Measurements from ENCODE around the gene ENOSF1. TPM values are rescaled to one million over a fixed set of nuclear protein-coding genes. Genes with fewer than 3 reads are reported as not detected.
"Not testable (repeated sequence)": the region's sequence is repeated elsewhere in the genome, so short reads cannot be mapped to it uniquely, and the experiment has no call there.

ENOSF1 gene, protein sequence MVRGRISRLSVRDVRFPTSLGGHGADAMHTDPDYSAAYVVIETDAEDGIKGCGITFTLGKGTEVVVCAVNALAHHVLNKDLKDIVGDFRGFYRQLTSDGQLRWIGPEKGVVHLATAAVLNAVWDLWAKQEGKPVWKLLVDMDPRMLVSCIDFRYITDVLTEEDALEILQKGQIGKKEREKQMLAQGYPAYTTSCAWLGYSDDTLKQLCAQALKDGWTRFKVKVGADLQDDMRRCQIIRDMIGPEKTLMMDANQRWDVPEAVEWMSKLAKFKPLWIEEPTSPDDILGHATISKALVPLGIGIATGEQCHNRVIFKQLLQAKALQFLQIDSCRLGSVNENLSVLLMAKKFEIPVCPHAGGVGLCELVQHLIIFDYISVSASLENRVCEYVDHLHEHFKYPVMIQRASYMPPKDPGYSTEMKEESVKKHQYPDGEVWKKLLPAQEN
- total RNA-seq, result 10 to 100 TPM; 57.4 to 69.3 TPM
- 56.3 to 63.9 reads per million in 2 donors for total RNA-seq

DNA sequence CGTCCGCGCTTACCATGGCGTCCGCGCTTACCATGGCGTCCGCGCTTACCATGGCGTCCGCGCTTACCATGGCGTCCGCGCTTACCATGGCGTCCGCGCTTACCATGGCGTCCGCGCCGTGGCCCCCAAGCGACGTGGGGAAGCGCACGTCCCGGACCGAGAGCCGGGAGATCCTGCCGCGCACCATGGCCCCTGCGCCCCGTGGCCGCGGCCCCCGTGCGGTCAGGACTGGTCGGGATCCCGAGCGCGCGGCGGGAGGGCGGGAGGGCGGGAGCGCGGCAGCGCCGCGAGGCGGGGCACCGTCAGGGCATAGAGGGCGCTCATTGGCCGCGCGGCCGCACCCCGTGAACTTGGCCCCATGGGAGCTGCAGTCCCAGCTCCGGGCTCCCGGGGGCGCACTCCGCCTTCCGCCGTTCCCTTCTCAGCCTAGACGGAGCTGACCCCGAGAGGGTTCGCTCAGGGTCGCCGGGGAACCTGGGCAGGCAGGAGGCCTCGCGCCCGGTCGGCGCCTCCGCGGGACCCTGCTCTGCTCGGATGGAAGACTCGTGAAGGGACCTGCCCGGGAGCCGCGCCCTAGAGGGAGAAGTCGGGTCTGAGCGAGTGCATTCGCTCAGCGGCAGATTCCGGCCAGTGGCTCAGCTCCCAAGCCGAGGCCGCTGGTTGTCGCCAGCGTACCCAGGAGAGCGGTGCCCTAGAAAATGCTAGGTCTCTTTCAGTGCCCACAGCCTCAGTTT is at the start of gene ENOSF1:
Gene ENOSF1 (minus strand): TSS at position 230 of the 734 bp plus-strand sequence. CDS start 43 bp downstream, at position 187.
- ATAC-seq (peak; percentile 92), DNase-seq (peak; percentile 54 to 85 (median 63))
- H3K4me3 Mint-ChIP-seq, result peak within 1 kb of the TSS; percentile 97
- peak within 1 kb of the TSS; percentile 99 for H3K27ac Mint-ChIP-seq
- peaks cover 19% of the 10 kb centered on the region for H3K4me1 Mint-ChIP-seq
- H3K9me3 ChIP-seq (ENCODE audit: control insufficient read depth, low read length, poor library complexity, severe bottlenecking), result no peaks in the 10 kb centered on the region
- H3K36me3 Mint-ChIP-seq (ENCODE audit: low read depth), result peaks cover 9% of the 10 kb centered on the region
- H3K27me3 Mint-ChIP-seq, result no peaks in the 10 kb centered on the region

DNA sequence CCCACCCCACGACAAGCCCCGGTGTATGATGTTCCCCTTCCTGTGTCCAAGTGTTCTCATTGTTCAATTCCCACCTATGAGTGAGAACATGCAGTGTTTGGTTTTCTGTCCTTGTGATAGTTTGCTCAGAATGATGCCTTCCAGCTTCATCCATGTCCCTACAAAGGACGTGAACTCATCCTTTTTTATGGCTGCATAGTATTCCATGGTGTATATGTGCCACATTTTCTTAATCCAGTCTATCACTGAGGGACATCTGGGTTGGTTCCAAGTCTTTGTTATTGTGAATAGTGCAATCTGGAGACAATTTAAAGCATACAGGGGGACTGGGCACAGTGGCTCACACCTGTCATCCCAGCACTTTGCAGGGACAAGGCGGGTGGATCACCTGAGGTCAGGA is 47.4 kb upstream of the ENOSF1 start:
- DNase-seq; H3K9me3 ChIP-seq (ENCODE audit: control insufficient read depth, low read length, poor library complexity, severe bottlenecking); H3K36me3 Mint-ChIP-seq (ENCODE audit: low read depth); H3K4me3 Mint-ChIP-seq; H3K27ac Mint-ChIP-seq; H3K27me3 Mint-ChIP-seq; ATAC-seq: not testable (repeated sequence)
- peaks cover 12% of the 10 kb centered on the region for H3K4me1 Mint-ChIP-seq

DNA sequence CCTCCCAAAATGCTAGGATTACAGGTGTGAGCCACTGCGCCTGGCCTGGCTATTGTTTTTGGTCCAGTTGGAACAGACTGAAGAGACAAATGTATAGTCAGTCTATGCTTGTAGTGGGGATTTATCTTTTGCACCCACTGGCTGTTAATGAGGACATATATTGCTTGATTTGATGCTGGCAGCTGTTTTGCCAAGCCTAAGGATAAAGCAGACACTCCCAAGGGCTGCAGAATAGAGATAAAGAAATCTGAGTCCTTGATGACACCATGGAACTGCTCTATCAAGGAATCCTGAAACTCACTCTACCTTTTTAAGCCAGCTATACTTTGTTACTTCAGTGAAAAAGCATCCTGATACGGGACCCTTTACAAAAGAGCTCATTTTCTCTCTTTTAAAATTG is 43.1 kb upstream of the ENOSF1 start:
- no peaks in the 10 kb centered on the region for H3K27me3 Mint-ChIP-seq
- no peak overlapping the region for H3K4me3 Mint-ChIP-seq
- DNase-seq, result no peak
- no peak for ATAC-seq
- H3K36me3 Mint-ChIP-seq (ENCODE audit: low read depth), result peaks cover 1% of the 10 kb centered on the region
- no peak overlapping the region for H3K27ac Mint-ChIP-seq
- no peaks in the 10 kb centered on the region for H3K9me3 ChIP-seq (ENCODE audit: control insufficient read depth, low read length, poor library complexity, severe bottlenecking)
- H3K4me1 Mint-ChIP-seq, result peaks cover 4% of the 10 kb centered on the region

DNA sequence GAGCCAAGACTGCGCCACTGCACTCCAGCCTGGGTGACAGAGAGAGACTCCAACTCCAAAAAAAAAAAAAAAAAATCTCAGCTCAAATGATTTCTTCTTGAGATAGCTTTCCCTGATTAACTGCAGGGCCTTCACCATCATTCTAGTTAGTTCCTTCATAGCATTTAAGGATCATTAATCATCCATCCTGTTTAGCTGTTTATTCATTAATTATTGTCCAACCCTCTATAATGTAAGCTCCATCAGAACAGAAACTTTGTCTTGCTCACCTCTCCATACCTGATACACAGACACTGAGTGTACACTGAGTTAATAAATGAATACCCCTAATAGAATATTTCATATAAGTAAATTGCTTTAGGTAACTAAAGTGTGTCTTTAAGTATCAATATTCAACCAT is 42.2 kb upstream of the ENOSF1 start:
- no peak overlapping the region for H3K27ac Mint-ChIP-seq
- DNase-seq (no peak), ATAC-seq (no peak)
- no peak overlapping the region for H3K4me3 Mint-ChIP-seq
- no peaks in the 10 kb centered on the region for H3K9me3 ChIP-seq (ENCODE audit: control insufficient read depth, low read length, poor library complexity, severe bottlenecking)
- H3K4me1 Mint-ChIP-seq, result peaks cover 4% of the 10 kb centered on the region
- no peaks in the 10 kb centered on the region for H3K27me3 Mint-ChIP-seq
- H3K36me3 Mint-ChIP-seq (ENCODE audit: low read depth), result peaks cover 3% of the 10 kb centered on the region

DNA sequence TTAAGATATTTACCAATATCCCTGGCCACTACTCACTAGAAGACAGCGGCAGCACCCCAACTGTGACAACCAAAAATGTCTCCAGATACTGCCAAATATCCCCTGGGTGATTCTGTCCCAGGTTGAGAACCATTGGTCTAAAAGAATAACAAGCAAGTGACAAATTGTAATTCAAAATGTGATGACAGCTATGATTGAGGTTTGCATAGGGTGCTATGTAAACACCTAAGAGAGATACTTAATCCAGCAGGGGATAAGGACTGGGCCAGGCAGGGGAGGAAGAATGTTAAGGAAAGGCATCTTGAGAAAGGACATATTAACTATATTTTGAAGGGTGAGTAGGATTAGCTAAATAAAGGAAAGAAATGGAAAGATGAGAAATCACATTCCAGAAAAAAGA is 38.0 kb upstream of the ENOSF1 start:
- Mint-ChIP-seq H3K27me3 (no peaks in the 10 kb centered on the region), H3K27ac (no peak overlapping the region), H3K36me3 (ENCODE audit: low read depth) (peaks cover 5% of the 10 kb centered on the region), H3K4me3 (no peak overlapping the region), H3K4me1 (no peaks in the 10 kb centered on the region)
- DNase-seq, result no peak
- ATAC-seq, result no peak
- no peaks in the 10 kb centered on the region for H3K9me3 ChIP-seq (ENCODE audit: control insufficient read depth, low read length, poor library complexity, severe bottlenecking)

- Mint-ChIP-seq H3K4me1 (no peaks in the 10 kb centered on the region), H3K36me3 (ENCODE audit: low read depth) (peaks cover 2% of the 10 kb centered on the region), H3K4me3 (no peak overlapping the region), H3K27me3 (no peaks in the 10 kb centered on the region), H3K27ac (no peak overlapping the region)
- ATAC-seq, result no peak
- no peaks in the 10 kb centered on the region for H3K9me3 ChIP-seq (ENCODE audit: control insufficient read depth, low read length, poor library complexity, severe bottlenecking)
- DNase-seq, result no peak
These were observed 32.6 kb upstream of the ENOSF1 start for GRCh38 chr18:744832-745597.

- no peaks in the 10 kb centered on the region for H3K27me3 Mint-ChIP-seq
- no peaks in the 10 kb centered on the region for H3K36me3 Mint-ChIP-seq (ENCODE audit: low read depth)
- H3K27ac Mint-ChIP-seq, result peak overlapping the region; percentile 29
- DNase-seq (no peak), ATAC-seq (peak; percentile 81)
- H3K9me3 ChIP-seq (ENCODE audit: control insufficient read depth, low read length, poor library complexity, severe bottlenecking), result no peaks in the 10 kb centered on the region
- no peak overlapping the region for H3K4me3 Mint-ChIP-seq
- H3K4me1 Mint-ChIP-seq, result no peaks in the 10 kb centered on the region
These were observed 29.6 kb upstream of the ENOSF1 start for GRCh38 chr18:741931-742512.

DNA sequence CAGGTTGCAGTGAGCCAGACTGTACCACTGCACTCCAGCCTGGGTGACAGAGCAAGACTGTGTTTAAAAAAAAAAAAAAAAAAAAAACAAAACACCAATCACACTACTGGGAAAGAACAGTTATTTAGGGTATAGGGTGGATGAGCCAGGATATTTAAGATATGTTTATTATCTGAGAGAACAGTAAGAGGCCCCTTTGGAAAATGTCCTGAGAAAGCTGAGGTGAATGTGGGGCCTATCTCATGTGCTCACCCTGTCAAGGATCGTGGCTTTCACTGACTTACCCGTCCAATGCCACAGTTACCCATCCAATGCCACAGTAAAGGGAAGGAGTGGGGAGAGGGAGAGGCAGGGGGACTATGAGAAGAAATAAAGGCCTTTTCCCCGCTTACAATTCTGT is 19.9 kb upstream of the ENOSF1 start:
- DNase-seq (no peak), ATAC-seq (no peak)
- peak overlapping the region; percentile 7 for H3K4me3 Mint-ChIP-seq
- H3K9me3 ChIP-seq (ENCODE audit: control insufficient read depth, low read length, poor library complexity, severe bottlenecking), result no peaks in the 10 kb centered on the region
- H3K27me3 Mint-ChIP-seq, result no peaks in the 10 kb centered on the region
- H3K36me3 Mint-ChIP-seq (ENCODE audit: low read depth), result peaks cover 8% of the 10 kb centered on the region
- no peaks in the 10 kb centered on the region for H3K4me1 Mint-ChIP-seq
- no peak overlapping the region for H3K27ac Mint-ChIP-seq

- peaks cover 2% of the 10 kb centered on the region for H3K4me1 Mint-ChIP-seq
These were observed 18.8 kb upstream of the ENOSF1 start for GRCh38 chr18:731185-731584.

GRCh38 chr18:730692-731091 is 18.3 kb upstream of the ENOSF1 start:
- DNase-seq (no peak), ATAC-seq (no peak)
- Mint-ChIP-seq H3K27ac (no peak overlapping the region), H3K36me3 (ENCODE audit: low read depth) (peaks cover 6% of the 10 kb centered on the region), H3K27me3 (no peaks in the 10 kb centered on the region), H3K4me3 (no peak overlapping the region), H3K4me1 (peaks cover 2% of the 10 kb centered on the region)
- no peaks in the 10 kb centered on the region for H3K9me3 ChIP-seq (ENCODE audit: control insufficient read depth, low read length, poor library complexity, severe bottlenecking)

More at GRCh38 chr18:731185-731584, 18.8 kb upstream of the ENOSF1 start:
- H3K36me3 Mint-ChIP-seq (ENCODE audit: low read depth), result peaks cover 6% of the 10 kb centered on the region
- ATAC-seq (no peak), DNase-seq (no peak)
- H3K9me3 ChIP-seq (ENCODE audit: control insufficient read depth, low read length, poor library complexity, severe bottlenecking), result no peaks in the 10 kb centered on the region
- no peaks in the 10 kb centered on the region for H3K27me3 Mint-ChIP-seq
- H3K4me3 Mint-ChIP-seq, result no peak overlapping the region
- H3K27ac Mint-ChIP-seq, result no peak overlapping the region

- not testable (repeated sequence) for H3K27me3 Mint-ChIP-seq; H3K4me3 Mint-ChIP-seq; H3K36me3 Mint-ChIP-seq (ENCODE audit: low read depth); ATAC-seq; H3K9me3 ChIP-seq (ENCODE audit: control insufficient read depth, low read length, poor library complexity, severe bottlenecking); DNase-seq; H3K4me1 Mint-ChIP-seq
- H3K27ac Mint-ChIP-seq, result peak overlapping the region; percentile 59
These were observed 17.7 kb upstream of the ENOSF1 start for GRCh38 chr18:730120-730519.

DNA sequence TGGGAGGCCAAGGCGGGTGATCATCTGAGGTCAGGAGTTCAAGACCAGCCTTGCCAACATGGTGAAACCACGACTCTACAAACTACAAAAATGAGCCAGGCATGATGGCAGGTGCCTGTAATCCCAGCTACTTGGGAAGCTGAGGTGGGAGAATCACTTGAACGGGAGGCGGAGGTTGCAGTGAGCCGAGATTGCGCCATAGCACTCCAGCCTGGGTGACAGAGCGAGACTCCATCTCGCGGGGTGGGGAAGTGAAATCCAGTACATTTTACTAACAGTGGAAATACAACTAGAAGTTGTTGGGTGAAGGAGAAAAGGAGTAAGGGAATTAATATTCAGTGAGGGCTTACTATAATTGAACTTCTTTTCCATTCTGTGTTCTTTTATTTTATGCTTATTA is 13.2 kb upstream of the ENOSF1 start:
- H3K9me3 ChIP-seq (ENCODE audit: control insufficient read depth, low read length, poor library complexity, severe bottlenecking), result no peaks in the 10 kb centered on the region
- H3K4me1 Mint-ChIP-seq, result peaks cover 4% of the 10 kb centered on the region
- no peak for DNase-seq
- peak overlapping the region; percentile 6 for H3K27ac Mint-ChIP-seq
- no peaks in the 10 kb centered on the region for H3K27me3 Mint-ChIP-seq
- no peak overlapping the region for H3K4me3 Mint-ChIP-seq
- ATAC-seq, result no peak
- peaks cover 3% of the 10 kb centered on the region for H3K36me3 Mint-ChIP-seq (ENCODE audit: low read depth)

Data from T-helper 17 cell (primary cell).